GM21360 (cell line): ENCODE results near the gene BACH2.

Source experiments
- ATAC-seq: cut with Tn5 transposase; IDR thresholded peaks from one replicate; pipeline ENCODE4 v1.9.1; 2021; ENCODE audit warnings: mild to moderate bottlenecking, moderate library complexity; ENCODE audit not compliant: unreplicated experiment

BACH2 gene

DNA sequence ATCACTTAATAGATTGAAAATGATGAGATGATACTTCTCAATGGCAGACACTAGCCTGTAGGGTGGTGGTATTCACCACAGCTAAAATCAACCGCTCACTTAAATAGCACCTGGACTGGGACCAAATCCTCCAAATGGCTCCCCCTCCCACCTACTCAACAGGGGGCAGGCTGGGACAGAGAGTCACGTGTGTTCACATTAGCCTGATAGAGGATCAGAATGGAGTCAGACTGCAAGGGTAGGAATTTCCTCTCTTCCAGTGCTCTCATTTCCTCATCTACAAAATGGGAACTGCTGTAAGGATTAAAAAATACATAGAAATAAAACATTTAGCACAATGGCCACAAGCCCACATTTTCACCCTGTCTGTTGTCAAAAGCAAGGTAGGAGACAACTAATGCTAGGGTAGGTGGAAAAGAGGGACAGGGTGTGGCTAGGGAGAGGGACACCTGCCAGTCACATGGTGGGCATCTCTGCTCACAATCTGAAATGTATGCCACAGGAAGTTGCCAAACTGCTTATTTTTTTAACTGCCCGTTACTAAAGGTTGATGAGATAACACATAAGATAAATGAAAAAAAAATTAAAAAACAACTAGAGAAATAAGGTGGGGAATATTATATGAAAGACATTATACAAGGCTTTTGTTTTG, 55.3 kb downstream of the BACH2 start:
- no peak for ATAC-seq

DNA sequence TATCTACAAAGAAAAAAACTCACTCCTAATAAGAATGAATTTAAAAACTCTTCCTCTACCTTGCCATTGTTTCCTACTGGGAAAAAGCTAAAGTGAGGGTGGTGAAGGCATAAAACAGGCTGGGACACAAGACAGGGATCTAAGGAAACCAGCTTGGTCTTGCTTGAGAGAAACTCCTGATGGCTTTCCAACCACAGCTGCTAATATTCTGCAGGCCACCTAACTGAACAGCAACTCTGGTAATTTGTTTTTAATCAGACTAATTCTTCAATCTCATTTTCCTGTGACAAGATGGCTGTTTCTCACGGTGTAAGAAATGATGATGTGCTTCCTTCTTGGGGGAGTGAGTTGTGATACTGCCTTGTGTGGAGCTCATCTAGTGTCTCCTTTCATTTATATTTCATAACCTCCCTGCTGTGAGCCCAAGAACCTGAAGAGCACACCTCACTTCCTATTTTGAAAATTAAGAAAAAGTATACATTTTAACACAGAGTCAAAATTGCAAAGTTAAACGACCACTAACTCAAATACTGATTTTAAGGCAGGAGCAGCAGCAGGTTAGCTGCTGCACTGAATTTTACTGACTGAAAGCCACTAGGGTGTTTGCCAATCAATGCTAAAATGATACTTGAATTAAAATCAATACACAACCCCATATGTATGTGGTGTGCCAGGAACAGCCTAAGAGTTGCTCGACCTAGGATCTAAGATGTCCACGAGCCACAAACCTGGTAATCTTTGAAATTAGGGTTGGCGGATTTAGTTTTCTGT, 58.0 kb downstream of the BACH2 start:
- ATAC-seq, result no peak

DNA sequence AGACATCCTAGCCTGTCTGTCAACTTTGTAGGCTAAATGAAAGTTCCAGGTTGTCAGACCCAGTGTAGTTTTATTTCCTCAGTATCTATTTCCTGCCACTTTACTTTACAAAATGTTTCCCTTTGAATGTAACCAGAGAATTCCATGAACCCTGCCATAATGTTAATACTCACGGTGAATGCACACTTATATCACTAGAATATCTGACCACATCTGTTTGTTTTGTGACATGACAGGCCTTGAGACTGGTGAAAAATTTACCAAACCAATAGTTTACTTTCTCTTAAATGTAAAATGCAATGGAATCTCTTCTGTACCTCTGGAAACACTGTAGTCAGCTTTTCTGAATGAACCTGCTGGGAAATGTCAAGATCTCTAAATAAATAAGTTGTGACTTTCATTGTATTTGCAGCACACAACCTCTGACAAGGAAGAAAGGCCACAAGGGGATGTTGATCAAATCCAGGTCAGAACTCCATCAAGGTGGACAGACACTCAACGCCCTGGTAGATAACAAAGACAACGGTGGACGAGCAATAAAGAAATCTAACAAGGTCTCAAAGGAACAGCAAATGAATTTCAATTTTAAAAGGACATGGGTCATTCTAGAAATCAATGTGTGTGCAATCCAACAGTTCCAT, 59.2 kb downstream of the BACH2 start:
- no peak for ATAC-seq

- no peak for ATAC-seq
Measured at GRCh38 chr6:90233994-90234393, 62.6 kb downstream of the BACH2 start.

- no peak for ATAC-seq
Measured at GRCh38 chr6:90233213-90233612, 63.4 kb downstream of the BACH2 start.

GRCh38 chr6:90231798-90232197, 64.8 kb downstream of the BACH2 start:
- no peak for ATAC-seq

GRCh38 chr6:90231308-90231707, 65.3 kb downstream of the BACH2 start:
- no peak for ATAC-seq

DNA sequence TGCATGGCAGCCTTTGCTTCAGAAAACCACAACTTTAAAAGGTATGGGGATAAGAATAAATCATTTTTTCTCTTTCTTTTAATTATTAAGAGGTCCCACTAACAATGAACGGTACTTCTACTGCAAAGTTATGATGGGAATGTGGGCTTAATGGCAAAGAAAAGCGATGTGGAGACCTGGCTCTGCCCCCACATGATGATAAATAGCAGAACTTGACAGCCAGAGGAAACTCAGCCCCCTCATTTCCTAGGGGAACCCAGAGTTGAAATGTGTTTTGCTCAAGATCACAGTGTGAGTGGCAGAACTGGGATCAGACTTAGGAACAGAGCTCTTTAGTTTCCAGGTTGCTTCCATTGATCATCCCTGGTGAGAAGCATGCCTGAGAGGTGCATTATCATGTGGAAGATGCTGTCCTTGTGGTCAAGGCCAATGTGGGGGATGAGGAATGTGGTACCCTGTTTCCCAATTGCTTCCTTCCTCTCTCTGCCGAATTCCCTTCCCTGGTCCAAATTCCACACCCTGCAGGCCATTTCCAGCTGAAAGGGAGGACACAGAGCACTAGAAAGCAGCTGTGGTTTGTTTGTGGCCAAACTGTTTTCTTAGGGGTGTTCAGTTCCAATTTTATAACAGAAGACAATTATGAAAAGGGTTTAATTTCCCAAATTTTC, 66.0 kb downstream of the BACH2 start:
- no peak for ATAC-seq

DNA sequence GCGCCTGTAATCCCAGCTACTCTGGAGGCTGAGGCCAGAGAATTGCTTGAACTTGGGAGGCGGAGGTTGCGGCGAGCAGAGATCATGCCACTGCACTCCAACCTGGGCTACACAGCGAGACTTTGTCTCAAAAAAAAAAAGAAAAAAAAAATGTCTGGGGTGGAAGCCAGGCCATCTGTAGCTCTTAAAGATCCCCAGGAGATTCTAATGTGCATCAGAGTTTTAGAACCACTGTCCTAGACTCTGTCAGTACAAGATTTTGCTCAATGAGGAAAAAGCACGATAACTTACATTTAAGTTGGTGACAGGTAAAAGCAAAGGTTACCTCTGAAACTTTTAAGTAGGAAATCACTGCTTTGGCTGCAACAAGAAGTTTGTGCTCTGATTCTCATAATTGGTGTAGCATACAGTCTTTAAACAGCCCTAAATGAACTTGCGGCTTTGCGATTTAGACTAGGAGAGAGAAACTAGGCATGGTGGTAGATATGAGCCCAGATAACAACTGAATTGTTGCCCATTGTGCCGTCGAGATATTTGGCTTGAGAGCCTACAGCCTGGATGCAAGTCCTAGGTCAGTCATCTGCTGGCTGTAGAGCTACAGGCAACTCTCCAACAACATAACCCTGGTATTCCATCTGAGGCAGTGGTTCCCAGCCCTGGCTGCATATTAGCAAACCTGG, 67.2 kb downstream of the BACH2 start:
- ATAC-seq, result no peak

GRCh38 chr6:90227673-90228072, 69.0 kb downstream of the BACH2 start:
- ATAC-seq, result no peak

DNA sequence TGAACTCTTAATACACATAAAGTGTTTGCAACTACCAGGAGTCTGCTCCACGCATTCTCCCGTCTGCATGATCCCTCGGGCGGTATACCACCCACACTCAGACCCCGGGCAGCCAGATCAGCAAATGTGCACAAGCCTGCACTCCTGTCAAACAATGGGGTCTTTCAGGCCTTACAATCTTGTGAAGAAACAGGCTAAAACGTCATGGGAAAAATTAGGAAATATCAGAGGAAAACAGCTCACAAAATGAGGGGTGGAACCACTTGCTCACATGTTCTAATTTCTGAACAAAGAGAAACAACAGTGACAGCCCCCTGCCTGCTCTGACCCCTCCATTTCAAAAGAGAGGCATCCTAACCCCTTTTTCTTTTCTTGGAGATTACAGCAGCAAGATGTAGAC, 69.4 kb downstream of the BACH2 start:
- no peak for ATAC-seq

DNA sequence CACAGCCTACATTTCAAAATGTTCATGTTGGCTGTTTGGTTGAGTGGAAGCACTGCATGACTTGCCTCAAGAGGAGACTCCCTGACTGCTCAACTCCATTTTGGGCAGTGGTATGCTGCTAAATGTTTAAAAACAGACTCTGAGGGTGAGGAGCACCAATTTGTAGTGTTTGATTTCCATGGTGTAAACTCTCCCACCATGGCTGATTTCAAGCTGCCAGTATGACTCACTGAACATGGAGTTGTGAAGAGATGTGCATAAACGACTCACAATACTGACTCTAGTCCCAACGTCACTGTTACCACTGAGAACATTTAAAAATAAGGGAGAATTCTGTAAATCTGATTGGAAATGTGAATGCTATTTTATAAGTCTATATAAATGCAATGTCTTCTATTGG, 70.4 kb downstream of the BACH2 start:
- ATAC-seq, result no peak

- ATAC-seq, result no peak
Measured at GRCh38 chr6:90224196-90224595, 72.4 kb downstream of the BACH2 start.

- ATAC-seq, result no peak
Measured at GRCh38 chr6:90222724-90223198, 73.9 kb downstream of the BACH2 start.

GRCh38 chr6:90222008-90222407, 74.6 kb downstream of the BACH2 start:
- no peak for ATAC-seq

DNA sequence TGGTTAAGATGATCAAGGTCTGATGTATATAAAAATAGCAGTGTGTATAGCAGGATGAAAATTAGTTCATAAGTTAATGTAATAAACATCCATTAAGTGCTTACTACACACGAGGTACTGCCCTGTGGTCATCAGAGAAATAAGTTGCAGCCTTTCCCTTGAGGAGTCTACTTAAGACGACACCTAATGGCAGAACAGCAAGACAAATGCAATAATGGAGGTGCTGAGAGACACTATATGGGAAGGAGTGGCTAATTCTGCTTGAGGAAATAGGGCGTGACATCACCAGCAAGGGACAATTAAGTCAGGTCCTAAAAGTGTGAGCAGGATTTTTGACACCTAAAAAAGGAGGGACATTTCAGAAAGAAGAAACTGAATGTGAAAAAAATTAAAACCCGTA, 75.2 kb downstream of the BACH2 start:
- no peak for ATAC-seq

- no peak for ATAC-seq
Measured at GRCh38 chr6:90220273-90220672, 76.4 kb downstream of the BACH2 start.

- ATAC-seq, result no peak
Measured at GRCh38 chr6:90219209-90219985, 77.2 kb downstream of the BACH2 start.

DNA sequence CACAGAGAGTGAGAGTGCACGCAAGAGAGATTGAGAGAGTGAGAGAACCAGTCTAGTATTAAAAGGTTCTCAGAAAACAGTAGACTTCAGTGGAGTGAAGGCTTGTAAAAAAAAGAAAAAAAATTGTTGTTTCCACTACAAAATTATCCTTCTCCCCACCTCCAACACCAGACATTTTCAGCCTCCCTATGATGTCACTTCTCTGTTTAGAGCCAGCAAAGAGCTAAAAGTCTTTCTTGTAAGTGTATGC, 77.8 kb downstream of the BACH2 start:
- no peak for ATAC-seq

GRCh38 chr6:90217506-90218127, 79.0 kb downstream of the BACH2 start:
- no peak for ATAC-seq
